22Rv1 (cell line): Measurements from ENCODE around the gene DNAJC16.

ENCODE experiments used
- H3K27ac ChIP-seq: fragments of 450-650 bp; 2 replicates; pipeline ENCODE4 v1.5.1; 2017
- ZFX ChIP-seq: fragments of 450-650 bp; IDR thresholded peaks from 2 replicates; pipeline ENCODE4 v1.6.1; 2017; ENCODE audit warnings: antibody characterized with exemption, borderline replicate concordance
- TF ChIP-seq, protein P1 (sequence below): fragments of 450-650 bp; IDR thresholded peaks from 2 replicates; pipeline ENCODE4 v1.5.1; 2017; ENCODE audit warnings: mild to moderate bottlenecking

The DNAJC16 gene

DNA sequence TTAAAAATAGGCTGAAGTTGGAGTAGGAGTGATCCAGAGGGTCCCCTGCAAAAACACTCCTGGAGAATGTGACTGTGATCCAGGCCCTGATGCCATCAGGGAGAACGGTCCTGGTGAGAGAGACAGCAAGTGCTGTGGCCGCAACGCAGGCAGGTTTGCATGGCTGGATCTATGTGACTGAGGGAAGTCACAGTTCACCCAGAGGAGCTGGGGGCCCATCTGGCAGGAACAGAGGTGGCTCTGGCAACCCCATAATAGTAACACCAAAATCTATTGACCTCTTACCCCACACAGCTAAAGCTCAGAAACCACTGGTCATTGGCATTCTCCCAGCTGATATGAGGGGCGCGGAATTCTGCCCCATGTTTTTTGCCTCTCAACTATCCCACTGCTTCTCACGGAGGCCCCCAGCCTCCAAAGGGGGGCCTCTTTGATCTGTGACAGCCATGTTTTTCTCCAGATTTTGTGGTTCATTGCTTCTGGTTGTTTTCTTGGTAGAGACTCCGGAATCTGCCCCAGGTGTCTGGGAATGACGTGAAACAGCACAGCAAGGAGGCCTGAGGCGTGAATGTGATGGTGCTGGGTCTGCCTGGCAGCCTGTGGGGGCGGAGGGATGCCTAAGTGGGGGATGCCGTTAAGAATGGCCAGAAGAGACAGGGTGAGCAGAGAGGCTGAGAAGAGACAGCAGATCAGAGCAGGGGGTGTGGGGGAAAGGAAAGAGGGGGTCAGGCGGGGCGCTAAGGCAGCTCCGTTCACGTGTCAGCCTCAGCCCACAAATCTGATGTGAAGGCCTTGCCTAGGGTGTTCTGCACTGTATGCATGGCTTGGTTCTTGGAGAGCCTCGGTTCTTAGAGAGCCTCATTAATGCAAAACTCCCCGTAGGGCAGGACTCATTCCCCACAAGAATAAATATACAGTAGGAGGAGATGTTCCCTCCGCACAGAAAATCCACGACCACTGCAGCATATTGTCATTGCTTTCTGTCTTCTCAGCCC is 26.2 kb upstream of the DNAJC16 start:
- H3K27ac ChIP-seq = no peak overlapping the region
- TF ChIP-seq, protein P1, sequence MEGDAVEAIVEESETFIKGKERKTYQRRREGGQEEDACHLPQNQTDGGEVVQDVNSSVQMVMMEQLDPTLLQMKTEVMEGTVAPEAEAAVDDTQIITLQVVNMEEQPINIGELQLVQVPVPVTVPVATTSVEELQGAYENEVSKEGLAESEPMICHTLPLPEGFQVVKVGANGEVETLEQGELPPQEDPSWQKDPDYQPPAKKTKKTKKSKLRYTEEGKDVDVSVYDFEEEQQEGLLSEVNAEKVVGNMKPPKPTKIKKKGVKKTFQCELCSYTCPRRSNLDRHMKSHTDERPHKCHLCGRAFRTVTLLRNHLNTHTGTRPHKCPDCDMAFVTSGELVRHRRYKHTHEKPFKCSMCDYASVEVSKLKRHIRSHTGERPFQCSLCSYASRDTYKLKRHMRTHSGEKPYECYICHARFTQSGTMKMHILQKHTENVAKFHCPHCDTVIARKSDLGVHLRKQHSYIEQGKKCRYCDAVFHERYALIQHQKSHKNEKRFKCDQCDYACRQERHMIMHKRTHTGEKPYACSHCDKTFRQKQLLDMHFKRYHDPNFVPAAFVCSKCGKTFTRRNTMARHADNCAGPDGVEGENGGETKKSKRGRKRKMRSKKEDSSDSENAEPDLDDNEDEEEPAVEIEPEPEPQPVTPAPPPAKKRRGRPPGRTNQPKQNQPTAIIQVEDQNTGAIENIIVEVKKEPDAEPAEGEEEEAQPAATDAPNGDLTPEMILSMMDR = no peak
- TF ChIP-seq ZFX = no peak

DNA sequence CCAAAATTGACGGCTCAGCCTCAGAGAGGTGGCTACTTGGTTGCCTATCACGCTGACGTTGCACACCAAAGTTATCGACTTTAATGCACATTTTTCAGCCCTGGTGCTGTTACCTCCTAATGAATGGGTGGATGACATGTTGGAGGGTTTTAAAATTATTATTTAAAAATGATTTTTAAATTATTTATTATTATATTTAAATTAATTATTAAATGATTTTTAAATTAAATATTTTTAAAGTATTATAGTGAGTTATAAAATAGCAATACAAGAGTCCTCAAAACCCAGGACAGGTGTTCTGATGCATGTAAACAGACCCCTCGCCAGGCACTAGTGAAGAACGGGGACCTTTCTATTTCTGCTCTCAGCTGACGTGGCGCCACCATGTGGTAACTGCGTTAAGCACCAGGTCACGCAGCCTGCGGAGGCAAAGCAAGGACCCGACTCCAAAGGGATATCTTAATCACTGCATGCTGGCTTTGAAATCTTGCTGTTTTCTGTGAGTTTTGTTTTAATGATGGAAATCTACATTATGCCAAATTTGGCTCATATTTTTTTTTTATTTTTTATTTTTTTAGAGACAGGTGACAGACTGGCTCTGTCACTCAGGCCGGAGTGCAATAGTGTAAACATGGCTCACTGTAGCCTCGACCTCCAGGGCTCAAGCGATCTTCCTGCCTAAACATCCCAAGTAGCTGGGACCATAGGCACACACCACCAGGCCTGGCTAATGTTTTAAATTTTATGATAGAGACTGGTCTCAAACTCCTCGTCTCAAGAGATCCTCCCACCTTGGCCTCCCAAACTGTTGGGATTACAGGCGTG is 25.2 kb upstream of the DNAJC16 start:
- H3K27ac ChIP-seq = no peak overlapping the region
- no peak for TF ChIP-seq ZFX
- TF ChIP-seq, protein P1 = peak; percentile 87

DNA sequence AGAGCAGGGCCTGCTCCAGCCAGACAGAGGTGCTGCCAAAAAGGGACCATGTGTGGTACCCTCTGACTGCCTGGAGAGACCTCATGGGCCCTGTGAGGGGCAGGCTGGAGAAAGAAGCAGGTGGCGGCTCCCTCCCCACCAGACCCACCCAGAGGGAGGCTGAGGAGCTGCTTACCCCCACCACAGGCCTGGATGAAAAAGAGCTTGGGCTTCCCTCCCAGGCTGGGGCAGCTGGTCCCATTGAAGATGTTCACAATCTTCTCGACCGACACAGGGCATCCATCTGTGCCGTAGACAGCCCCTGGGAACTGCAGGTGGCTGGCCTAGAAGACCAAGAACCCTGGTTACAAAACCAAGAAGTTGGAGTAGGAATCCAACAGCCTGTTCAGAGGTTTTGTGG is 22.2 kb upstream of the DNAJC16 start:
- TF ChIP-seq ZFX = no peak
- TF ChIP-seq, protein P1 = no peak
- no peak overlapping the region for H3K27ac ChIP-seq

DNA sequence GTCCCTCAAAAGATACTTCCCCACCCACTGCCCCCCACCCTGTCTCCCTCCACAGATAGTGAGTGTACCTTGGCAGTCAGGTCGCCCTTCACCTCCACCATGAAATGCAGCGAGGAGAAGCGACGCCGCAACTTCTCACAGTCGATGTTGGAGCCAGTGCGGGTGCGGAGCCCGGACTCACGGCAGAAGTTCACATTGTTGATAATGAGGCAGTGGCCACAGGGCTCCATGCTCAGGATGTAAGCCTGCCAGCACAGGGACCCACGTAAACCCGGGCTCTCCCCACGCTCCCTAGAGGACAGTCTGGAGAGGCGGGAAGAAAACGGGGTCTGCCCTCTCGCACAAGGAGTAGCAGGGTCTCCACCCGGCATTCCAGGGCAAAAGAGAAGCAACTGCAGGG is 19.8 kb upstream of the DNAJC16 start:
- no peak overlapping the region for H3K27ac ChIP-seq
- TF ChIP-seq, protein P1 = no peak
- TF ChIP-seq ZFX = no peak

DNA sequence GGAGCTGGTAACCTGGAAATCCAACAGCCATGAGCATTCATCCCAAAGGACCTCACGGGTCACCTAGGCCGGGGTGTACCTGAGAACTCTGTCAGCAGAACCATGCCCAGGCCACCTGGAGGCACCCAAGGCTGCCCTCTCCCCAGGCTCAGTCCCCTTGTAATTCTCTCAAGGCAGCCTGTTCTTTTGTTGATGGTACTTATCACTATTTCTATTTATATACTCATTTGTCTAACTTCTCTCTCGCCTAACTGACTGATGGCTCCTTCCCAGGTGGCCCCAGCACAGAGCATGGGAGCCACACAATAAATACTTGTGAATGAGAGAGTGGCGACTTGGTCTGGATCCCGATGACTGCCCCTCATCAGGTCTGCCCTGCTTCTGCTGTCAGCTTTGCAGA is 19.4 kb upstream of the DNAJC16 start:
- TF ChIP-seq ZFX = no peak
- TF ChIP-seq, protein P1 = no peak
- H3K27ac ChIP-seq = no peak overlapping the region

DNA sequence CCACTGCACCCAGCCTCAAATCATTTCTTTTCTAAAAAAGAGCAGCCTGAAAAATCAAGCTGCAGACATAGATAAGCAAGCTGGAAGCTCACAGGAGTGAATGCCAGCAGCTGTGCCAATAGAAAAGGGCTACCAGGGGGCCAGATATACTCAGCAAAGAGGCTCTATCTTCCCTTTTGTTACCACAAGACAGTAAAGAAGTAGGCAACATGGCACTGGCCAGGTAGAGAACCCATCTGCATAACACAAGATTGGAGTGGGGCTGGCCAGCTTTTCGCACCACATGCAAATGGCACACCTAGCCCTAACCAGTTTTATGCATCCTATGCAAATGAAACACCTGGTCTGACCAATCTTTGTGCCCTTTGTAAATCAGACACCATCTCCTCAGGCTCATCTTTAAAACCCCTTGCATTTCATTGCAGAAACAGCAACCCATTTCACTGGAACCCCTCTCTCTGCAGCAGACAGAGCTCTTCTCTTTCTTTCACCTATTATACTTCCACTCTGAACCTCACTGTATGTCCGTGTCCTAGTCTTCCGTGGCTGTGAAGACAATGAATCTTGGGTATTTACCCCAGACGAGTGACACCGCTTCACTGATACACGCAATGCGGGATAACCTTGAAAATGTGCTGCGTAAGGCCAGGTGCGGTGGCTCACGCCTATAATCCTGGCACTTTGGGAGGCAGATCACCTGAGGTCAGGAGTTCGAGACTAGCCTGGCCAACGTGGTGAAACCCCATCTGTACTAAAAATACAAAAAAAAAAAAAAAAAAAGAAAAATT is 17.8 kb upstream of the DNAJC16 start:
- 0 out of 2 replicates have a peak overlapping the region, but pooled peaks have one; percentile 3 for H3K27ac ChIP-seq
- TF ChIP-seq ZFX = no peak
- TF ChIP-seq, protein P1 = no peak
